ENCODE data around the gene FAR2.

DNA sequence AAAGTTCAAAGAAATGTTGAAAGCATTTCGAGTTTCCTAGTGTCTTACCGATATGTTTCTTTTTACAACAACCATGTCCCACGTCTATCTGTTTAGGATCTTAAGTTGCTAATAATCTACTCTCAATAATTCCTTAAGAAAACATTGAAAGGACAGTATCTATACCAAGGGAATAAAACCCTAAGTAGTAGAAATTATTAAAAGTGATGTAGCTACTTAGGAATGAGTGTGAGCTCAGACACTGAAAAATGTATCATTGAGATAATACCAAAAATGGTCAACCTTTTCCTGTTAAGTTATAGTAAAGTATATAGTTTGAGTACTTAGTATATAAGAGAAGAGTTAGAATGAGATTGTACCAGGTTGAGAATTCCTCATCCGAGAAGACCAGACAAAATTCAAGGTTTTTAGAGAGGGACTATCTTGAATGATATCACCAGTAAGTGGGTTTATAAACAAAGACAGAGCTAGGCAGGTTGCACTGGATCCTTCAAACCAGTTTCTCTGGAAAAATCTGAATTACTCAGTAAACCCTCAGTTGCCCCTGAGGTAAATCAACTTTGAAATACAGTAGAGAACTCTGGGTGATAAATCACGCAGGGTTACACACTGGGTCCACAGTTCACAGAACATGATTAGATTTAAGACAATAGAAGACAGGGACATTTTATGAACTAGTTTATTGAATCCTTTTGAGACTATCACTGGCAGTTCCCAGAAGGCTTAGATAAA lies 135.1 kb downstream of the FAR2 start:
- TF ChIP-seq TAF1 (IDR thresholded peaks at IDR 0.05; ENCODE audit: low read depth, low read length): no peak
- no peak for TF ChIP-seq POLR2A (IDR thresholded peaks at IDR 0.05; ENCODE audit: low read depth, low read length)
- TF ChIP-seq POLR2AphosphoS5 (IDR thresholded peaks at IDR 0.05; ENCODE audit: low read depth, low read length): no peak
- no peak for TF ChIP-seq SPI1 (IDR thresholded peaks at IDR 0.05; ENCODE audit: low read depth, low read length)
- no peak for TF ChIP-seq POU2F2 (IDR thresholded peaks at IDR 0.05; ENCODE audit: low read depth, low read length)

Data from GM12891 (cell line).